ENCODE measurements around the gene BRINP3. TPM values are rescaled to one million over a fixed set of nuclear protein-coding genes. Genes with fewer than 3 reads are reported as not detected.
"Not testable (repeated sequence)": the region's sequence is repeated elsewhere in the genome, so short reads cannot be mapped to it uniquely, and the experiment has no call there.

BRINP3 gene
- total RNA-seq, 1 donor, result 2.3 TPM

DNA sequence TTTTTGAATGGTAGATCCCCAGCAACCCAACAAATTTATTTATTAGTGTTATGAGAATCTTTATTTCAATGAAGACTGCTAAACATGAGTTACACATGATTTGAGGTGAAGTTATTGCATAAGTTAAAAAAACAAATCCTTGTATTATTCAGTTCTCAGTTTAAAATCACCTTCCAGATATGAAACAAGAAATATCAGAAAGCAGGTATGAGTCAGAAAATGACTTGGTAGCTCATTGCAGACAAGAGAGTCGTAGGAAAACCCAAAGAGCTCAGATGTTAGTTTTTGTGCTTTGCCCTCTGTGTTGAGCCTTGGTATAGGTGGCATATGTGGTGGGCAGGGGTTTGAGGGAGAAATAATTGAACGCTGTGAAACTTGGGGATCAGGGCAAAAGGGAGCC is 339.4 kb downstream of the BRINP3 start:
- DNase-seq (ENCODE audit: low read depth), result no peak
- TF ChIP-seq, protein P1, sequence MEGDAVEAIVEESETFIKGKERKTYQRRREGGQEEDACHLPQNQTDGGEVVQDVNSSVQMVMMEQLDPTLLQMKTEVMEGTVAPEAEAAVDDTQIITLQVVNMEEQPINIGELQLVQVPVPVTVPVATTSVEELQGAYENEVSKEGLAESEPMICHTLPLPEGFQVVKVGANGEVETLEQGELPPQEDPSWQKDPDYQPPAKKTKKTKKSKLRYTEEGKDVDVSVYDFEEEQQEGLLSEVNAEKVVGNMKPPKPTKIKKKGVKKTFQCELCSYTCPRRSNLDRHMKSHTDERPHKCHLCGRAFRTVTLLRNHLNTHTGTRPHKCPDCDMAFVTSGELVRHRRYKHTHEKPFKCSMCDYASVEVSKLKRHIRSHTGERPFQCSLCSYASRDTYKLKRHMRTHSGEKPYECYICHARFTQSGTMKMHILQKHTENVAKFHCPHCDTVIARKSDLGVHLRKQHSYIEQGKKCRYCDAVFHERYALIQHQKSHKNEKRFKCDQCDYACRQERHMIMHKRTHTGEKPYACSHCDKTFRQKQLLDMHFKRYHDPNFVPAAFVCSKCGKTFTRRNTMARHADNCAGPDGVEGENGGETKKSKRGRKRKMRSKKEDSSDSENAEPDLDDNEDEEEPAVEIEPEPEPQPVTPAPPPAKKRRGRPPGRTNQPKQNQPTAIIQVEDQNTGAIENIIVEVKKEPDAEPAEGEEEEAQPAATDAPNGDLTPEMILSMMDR (IDR thresholded peaks at IDR 0.05; ENCODE audit: insufficient read depth, low read length), result no peak

DNA sequence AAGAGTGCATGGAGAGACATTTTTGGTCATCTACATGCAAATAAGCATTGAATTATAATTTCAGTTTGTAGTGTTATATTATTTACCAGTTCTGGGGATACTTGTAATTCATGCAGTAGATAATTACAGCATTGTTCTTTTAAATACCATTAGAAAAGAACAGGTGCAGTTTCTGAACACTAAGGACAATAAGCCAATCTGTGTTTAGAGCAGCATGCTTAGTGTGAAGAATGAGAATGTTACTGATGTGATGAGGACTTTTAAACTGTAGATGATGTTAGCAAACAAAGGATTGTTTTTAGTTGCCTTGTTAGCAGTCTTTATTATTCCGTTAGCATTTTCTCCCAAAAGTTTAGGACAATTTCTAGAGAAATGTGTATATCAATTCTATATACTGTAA is 348.3 kb downstream of the BRINP3 start:
- TF ChIP-seq, protein P1 (IDR thresholded peaks at IDR 0.05; ENCODE audit: insufficient read depth, low read length), result no peak
- no peak for DNase-seq (ENCODE audit: low read depth)

More for the DNA sequence above, 339.4 kb downstream of the BRINP3 start:
- no peak overlapping the region for H3K4me3 ChIP-seq (ENCODE audit: low read depth, low read length)

DNA sequence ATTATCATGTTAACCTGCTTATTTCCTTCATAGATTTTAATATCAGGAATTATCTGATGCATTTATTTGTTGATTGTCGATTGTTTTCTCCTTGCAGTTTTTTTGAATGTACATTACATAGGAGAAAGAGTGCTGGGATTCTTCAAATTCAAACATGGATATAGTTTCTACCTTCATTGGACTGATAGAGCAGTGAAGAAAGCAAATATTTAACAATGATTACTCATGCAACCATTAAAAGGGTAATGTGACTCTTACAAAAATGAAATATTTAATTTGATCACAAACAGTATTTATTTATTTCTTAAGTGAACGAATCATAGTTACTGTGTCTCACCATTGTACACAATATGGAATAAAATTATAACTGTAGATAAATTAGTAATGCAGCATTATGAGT is 350.9 kb downstream of the BRINP3 start:
- DNase-seq (ENCODE audit: low read depth), result no peak
- TF ChIP-seq, protein P1 (IDR thresholded peaks at IDR 0.05; ENCODE audit: insufficient read depth, low read length), result no peak

More for the DNA sequence above, 348.3 kb downstream of the BRINP3 start:
- H3K4me3 ChIP-seq (ENCODE audit: low read depth, low read length), result no peak overlapping the region

DNA sequence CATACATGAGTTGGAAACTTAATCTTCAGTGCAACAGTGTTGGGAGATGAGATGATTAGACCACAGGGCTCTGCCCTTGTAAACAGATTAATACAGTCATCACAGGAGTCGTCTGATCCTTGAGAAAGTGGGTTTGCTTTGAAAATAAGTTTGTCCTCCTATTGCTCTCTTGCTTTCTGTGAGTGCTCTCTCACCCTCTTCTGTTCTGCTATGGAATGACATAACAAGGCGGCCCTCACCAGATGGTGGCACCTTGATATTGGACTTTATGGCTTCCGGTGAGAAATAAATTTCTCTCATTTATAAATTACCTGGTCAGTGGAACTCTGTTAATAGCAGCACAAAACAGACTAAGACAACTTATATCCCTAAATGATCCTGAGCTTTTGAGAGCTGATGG is 353.6 kb downstream of the BRINP3 start:
- TF ChIP-seq, protein P1 (IDR thresholded peaks at IDR 0.05; ENCODE audit: insufficient read depth, low read length), result no peak
- DNase-seq (ENCODE audit: low read depth), result no peak
- no peak overlapping the region for H3K4me3 ChIP-seq (ENCODE audit: low read depth, low read length)

More for the DNA sequence above, 350.9 kb downstream of the BRINP3 start:
- no peak overlapping the region for H3K4me3 ChIP-seq (ENCODE audit: low read depth, low read length)

DNA sequence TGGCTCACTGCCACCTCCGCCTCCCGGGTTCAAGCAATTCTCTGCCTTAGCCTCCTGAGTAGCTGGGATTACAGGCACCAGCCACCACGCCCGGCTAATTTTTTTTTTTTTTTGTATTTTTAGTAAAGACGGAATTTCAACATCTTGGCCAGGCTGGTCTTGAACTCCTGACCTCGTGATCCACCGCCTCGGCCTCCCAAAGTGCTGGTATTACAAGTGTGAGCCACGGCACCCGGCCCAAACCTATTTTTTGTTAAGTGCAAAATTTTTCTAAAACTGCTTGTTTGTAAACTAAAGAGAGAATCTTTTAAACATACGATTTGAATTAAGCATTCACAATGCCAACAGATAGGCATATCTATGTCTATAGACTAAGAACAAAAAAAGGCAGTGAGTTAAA is 357.1 kb downstream of the BRINP3 start:
- not testable (repeated sequence) for DNase-seq (ENCODE audit: low read depth); H3K4me3 ChIP-seq (ENCODE audit: low read depth, low read length)

DNA sequence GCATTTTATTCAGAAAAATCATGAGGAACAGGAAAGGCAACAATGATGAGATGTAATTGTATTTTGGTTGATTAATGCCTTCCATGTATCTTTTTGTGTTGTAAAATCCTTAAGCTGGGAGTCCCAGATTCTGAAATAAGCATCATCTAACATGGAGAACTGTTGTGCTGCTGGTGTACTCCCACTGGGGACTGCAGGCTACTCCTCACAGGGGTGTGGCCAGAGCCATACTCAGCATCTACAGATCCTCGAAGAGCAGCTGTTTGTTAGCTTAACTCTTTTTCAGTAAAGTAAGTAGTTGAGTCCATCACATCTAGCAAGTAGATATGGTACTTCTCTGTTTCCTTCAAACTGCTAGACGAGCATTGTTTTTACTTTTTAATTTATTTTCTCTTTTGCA is 358.0 kb downstream of the BRINP3 start:
- no peak overlapping the region for H3K4me3 ChIP-seq (ENCODE audit: low read depth, low read length)
- no peak for DNase-seq (ENCODE audit: low read depth)
- TF ChIP-seq, protein P1 (IDR thresholded peaks at IDR 0.05; ENCODE audit: insufficient read depth, low read length), result no peak

DNA sequence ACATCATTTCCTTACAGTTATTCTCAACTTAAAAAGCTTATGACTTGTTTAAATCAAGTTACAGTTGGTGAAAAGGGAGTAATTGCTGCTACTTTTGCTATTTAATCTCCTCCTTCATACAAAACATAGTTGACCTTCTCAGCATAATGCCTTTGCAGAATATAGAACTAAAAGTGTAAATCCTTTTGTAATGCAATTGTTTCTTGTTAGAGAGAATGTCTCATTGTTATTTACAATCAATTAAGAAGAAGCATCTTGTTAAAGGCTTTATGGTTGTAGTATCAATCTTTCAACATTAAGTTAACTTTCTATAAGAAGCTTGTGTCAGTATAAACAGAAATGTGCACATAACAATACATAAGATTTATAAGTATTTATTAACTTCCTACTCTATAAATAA is 360.7 kb downstream of the BRINP3 start:
- DNase-seq (ENCODE audit: low read depth), result no peak
- TF ChIP-seq, protein P1 (IDR thresholded peaks at IDR 0.05; ENCODE audit: insufficient read depth, low read length), result no peak
- H3K4me3 ChIP-seq (ENCODE audit: low read depth, low read length), result no peak overlapping the region
